Left colon (tissue), 2 donors: Measurements from ENCODE around the gene S100A16. TPM values are rescaled to one million over a fixed set of nuclear protein-coding genes. Genes with fewer than 3 reads are reported as not detected.
"Not testable (repeated sequence)": the region's sequence is repeated elsewhere in the genome, so short reads cannot be mapped to it uniquely, and the experiment has no call there.

ENCODE experiments used
- ATAC-seq: fragments of 200-7000 bp; cut with Tn5 transposase; one replicate; pipeline ENCODE4 v1.9.1; 2020; ENCODE audit warnings: mild to moderate bottlenecking, moderate library complexity
- DNase-seq, 2 donors: peaks; one replicate each; pipeline ENCODE4 v3.0.0-alpha.2; 2020
- intact Hi-C, 2 donors: fragments of 100-400 bp; cut with DNase I in 1 of 2; cut with micrococcal nuclease in 1 of 2; formaldehyde crosslinking; loops; one replicate each; pipeline versions ENCODE4 v1.11.2 to v1.14.0; 2022; cut with DNase I, micrococcal nuclease
- total RNA-seq, 2 donors: library from RNA; stranded (reverse); fragmentation: NEBNext Ultra II Directional; extraction: Animal tissue kit (Norgen Biotek cat#: 25700); gene quantifications; one replicate each; pipeline ENCODE4 v1.2.1, GENCODE V29; 2021
- donor health status: DM: no; HTN: no; CAD: no.
- donor health status: DM: yes; HTN: yes; CAD: no.

Gene S100A16
- total RNA-seq, 2 donors from 2014 or later: 191 to 231 TPM

GRCh38 chr1:153572569-153573015 is 40.3 kb downstream of the S100A16 start:
- DNase-seq (peak; percentile 89 to 90), ATAC-seq (peak; percentile 79)
- intact Hi-C loops: no loop called here

- ATAC-seq: no peak
- intact Hi-C loops: no loop called here
- no peak for DNase-seq
These were observed 41.2 kb downstream of the S100A16 start for GRCh38 chr1:153571706-153572105.

- no peak for DNase-seq
- ATAC-seq: no peak
- intact Hi-C loops: no loop called here
These were observed 42.1 kb downstream of the S100A16 start for GRCh38 chr1:153570874-153571273.

- intact Hi-C loops: loop anchor here in 1 of 2 donors (2.0 to 5.0 kb wide), 2 partner anchors 37 to 59 kb away; no protein-coding TSS in a partner anchor
- DNase-seq: no peak
- ATAC-seq: no peak
These were observed 43.5 kb downstream of the S100A16 start for GRCh38 chr1:153569465-153569864.

GRCh38 chr1:153568367-153569099 is 44.4 kb downstream of the S100A16 start:
- ATAC-seq (peak; percentile 27), DNase-seq (peak; percentile 85 to 93)
- intact Hi-C loops: loop anchor here in 1 of 2 donors (2.0 to 5.0 kb wide), 2 partner anchors 36 to 58 kb away; no protein-coding TSS in a partner anchor

GRCh38 chr1:153567621-153568366 is 45.1 kb downstream of the S100A16 start:
- no peak for DNase-seq
- intact Hi-C loops: loop anchor here in 1 of 2 donors (2.0 to 5.0 kb wide), 2 partner anchors 35 to 57 kb away; no protein-coding TSS in a partner anchor
- ATAC-seq: no peak

- intact Hi-C loops: loop anchor here in 1 of 2 donors (5.0 kb wide), 1 partner anchor 34 kb away; no protein-coding TSS in a partner anchor
- DNase-seq (peak; percentile 93 to 99), ATAC-seq (peak; percentile 87)
These were observed 46.2 kb downstream of the S100A16 start for GRCh38 chr1:153566414-153567371.

- intact Hi-C loops: loop anchor here in 1 of 2 donors (5.0 kb wide), 1 partner anchor 33 kb away; no protein-coding TSS in a partner anchor
- DNase-seq: peak; percentile 59 to 67
- peak; percentile 56 for ATAC-seq
These were observed 47.2 kb downstream of the S100A16 start, which contains the start of gene S100A2 for GRCh38 chr1:153565529-153566374. Gene S100A2 (minus strand): TSS chr1:153565844. CDS start chr1:153563877, 1,967 bp downstream.

- no peak for ATAC-seq
- intact Hi-C loops: no loop called here
- no peak for DNase-seq
These were observed 48.9 kb downstream of the S100A16 start for GRCh38 chr1:153563991-153564390.

- intact Hi-C loops: no loop called here
- no peak for ATAC-seq
- no peak for DNase-seq
These were observed 49.4 kb downstream of the S100A16 start for GRCh38 chr1:153563483-153563901.

- intact Hi-C loops, DNase-seq, ATAC-seq: not testable (repeated sequence)
These were observed 50.9 kb downstream of the S100A16 start for GRCh38 chr1:153562021-153562420.

- no peak for ATAC-seq
- intact Hi-C loops: no loop called here
- no peak for DNase-seq
These were observed 51.4 kb downstream of the S100A16 start for GRCh38 chr1:153561466-153561985.

GRCh38 chr1:153560771-153561465 is 52.0 kb downstream of the S100A16 start:
- no peak for DNase-seq

GRCh38 chr1:153560241-153560640 is 52.7 kb downstream of the S100A16 start:
- no peak for DNase-seq
- intact Hi-C loops: no loop called here

More at GRCh38 chr1:153560771-153561465, 52.0 kb downstream of the S100A16 start:
- ATAC-seq: no peak
- intact Hi-C loops: no loop called here

GRCh38 chr1:153557877-153558276 is 55.1 kb downstream of the S100A16 start:
- DNase-seq (no peak), ATAC-seq (no peak)

More at GRCh38 chr1:153560241-153560640, 52.7 kb downstream of the S100A16 start:
- ATAC-seq: no peak

More at GRCh38 chr1:153557877-153558276, 55.1 kb downstream of the S100A16 start:
- intact Hi-C loops: no loop called here
